Lower leg skin (tissue), 4 donors: ENCODE results near the gene PRDM11. TPM values are rescaled to one million over a fixed set of nuclear protein-coding genes. Genes with fewer than 3 reads are reported as not detected.

ENCODE experiments used
- DNase-seq, 2 donors: peaks; one replicate each; pipeline ENCODE4 v3.0.0-alpha.2; 2019; ENCODE audit warnings: low spot score in 2 of 2
- H3K4me3 ChIP-seq: fragments of 200-600 bp; sonication (generic); 2 replicates; pipeline ENCODE4 v1.5.1; 2017; ENCODE audit warnings: mild to moderate bottlenecking, low read depth; ENCODE audit not compliant: poor library complexity, severe bottlenecking
- CTCF ChIP-seq, 3 donors: fragments of 450-650 bp; IDR thresholded peaks; one replicate each; pipeline ENCODE4 v1.5.1; 2016; ENCODE audit warnings: antibody characterized with exemption in 3 of 3, mild to moderate bottlenecking in 3 of 3, moderate library complexity in 2 of 3
- POLR2A ChIP-seq, 2 donors: fragments of 450-650 bp; IDR thresholded peaks; one replicate each; pipeline ENCODE4 v1.6.1; 2016 to 2017; ENCODE audit warnings: antibody characterized with exemption in 2 of 2, mild to moderate bottlenecking in 1 of 2, moderate library complexity in 1 of 2
- WGBS, 2 donors: methylation state at CpG; one replicate each; pipeline ENCODE4 v1.1.5; 2018; 5-methylcytosine and 5-hydroxymethylcytosine counted together
- intact Hi-C: fragments of 100-400 bp; cut with DNase I; formaldehyde crosslinking; loops from one replicate; pipeline ENCODE4 v1.15.0; 2023; ENCODE audit warnings: low total_unique reads
- total RNA-seq, 4 donors: library from RNA; depleted of rRNA; stranded (reverse); fragments of >200 nt; gene quantifications; one replicate each; pipeline ENCODE4 v1.1.0, GENCODE V29; 2016

The PRDM11 gene
- total RNA-seq, 4 donors from 2014 or later = 3.2 to 9.5 (median 6.6) TPM

- TF ChIP-seq POLR2A (IDR thresholded peaks at IDR 0.05) (no peak), CTCF (IDR thresholded peaks at IDR 0.05) (no peak)
- H3K4me3 ChIP-seq = no peak overlapping the region
- intact Hi-C loops = no loop called here
- WGBS, 2 donors = 49 to 55% methylated on average over 19 to 23 of the region's 23 CpGs
- no peak for DNase-seq
Measured at GRCh38 chr11:45161252-45162063, 15.0 kb downstream of the PRDM11 start.

GRCh38 chr11:45162064-45162375 lies 15.6 kb downstream of the PRDM11 start:
- WGBS, 2 donors = 77 to 84% methylated on average over 3 of the region's 3 CpGs
- no peak overlapping the region for H3K4me3 ChIP-seq
- DNase-seq = no peak
- no peak for TF ChIP-seq CTCF (IDR thresholded peaks at IDR 0.05)
- TF ChIP-seq POLR2A (IDR thresholded peaks at IDR 0.05) = no peak
- intact Hi-C loops = no loop called here

- intact Hi-C loops = no loop called here
- H3K4me3 ChIP-seq = no peak overlapping the region
- WGBS, 2 donors = 81 to 84% methylated on average over 10 of the region's 10 CpGs
- DNase-seq = no peak
- TF ChIP-seq CTCF (IDR thresholded peaks at IDR 0.05) = no peak
- TF ChIP-seq POLR2A (IDR thresholded peaks at IDR 0.05) = no peak
Measured at GRCh38 chr11:45162916-45163879, 16.8 kb downstream of the PRDM11 start.

- WGBS, 2 donors = 49 to 63% methylated on average over 11 to 13 of the region's 15 CpGs
- intact Hi-C loops = no loop called here
- no peak overlapping the region for H3K4me3 ChIP-seq
- TF ChIP-seq CTCF (IDR thresholded peaks at IDR 0.05) = no peak
- TF ChIP-seq POLR2A (IDR thresholded peaks at IDR 0.05) = no peak
- no peak for DNase-seq
Measured at GRCh38 chr11:45163956-45164575, 17.6 kb downstream of the PRDM11 start.

GRCh38 chr11:45165386-45165785 lies 18.9 kb downstream of the PRDM11 start:
- no peak for DNase-seq
- no peak for TF ChIP-seq CTCF (IDR thresholded peaks at IDR 0.05)
- TF ChIP-seq POLR2A (IDR thresholded peaks at IDR 0.05) = no peak
- intact Hi-C loops = no loop called here
- 79 to 82% methylated on average over 7 to 9 of the region's 9 CpGs for WGBS, 2 donors
- H3K4me3 ChIP-seq = no peak overlapping the region
